Measurements from ENCODE around the gene MCOLN3.

DNA sequence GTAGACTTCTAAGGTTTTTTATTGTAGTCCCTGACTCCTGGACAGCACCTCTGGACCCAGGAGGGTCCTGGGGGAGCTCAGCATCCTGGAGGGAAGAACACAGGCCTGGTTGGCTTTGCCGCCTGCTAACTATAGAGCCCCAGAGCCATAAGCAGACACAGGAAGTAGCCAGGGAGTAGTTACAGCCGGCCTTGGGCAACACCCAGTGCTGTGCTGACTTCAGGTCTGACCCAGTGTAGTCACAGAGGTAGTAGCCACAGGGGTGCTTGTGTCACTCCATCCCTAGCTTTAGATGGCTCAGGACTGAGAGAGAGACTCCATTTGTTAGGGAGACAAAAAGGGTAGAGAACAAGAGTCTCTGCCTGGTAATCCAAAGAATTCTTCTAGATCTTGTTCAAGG, 73.3 kb downstream of the MCOLN3 start:
- TF ChIP-seq, protein P1, sequence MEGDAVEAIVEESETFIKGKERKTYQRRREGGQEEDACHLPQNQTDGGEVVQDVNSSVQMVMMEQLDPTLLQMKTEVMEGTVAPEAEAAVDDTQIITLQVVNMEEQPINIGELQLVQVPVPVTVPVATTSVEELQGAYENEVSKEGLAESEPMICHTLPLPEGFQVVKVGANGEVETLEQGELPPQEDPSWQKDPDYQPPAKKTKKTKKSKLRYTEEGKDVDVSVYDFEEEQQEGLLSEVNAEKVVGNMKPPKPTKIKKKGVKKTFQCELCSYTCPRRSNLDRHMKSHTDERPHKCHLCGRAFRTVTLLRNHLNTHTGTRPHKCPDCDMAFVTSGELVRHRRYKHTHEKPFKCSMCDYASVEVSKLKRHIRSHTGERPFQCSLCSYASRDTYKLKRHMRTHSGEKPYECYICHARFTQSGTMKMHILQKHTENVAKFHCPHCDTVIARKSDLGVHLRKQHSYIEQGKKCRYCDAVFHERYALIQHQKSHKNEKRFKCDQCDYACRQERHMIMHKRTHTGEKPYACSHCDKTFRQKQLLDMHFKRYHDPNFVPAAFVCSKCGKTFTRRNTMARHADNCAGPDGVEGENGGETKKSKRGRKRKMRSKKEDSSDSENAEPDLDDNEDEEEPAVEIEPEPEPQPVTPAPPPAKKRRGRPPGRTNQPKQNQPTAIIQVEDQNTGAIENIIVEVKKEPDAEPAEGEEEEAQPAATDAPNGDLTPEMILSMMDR (IDR thresholded peaks at IDR 0.05; ENCODE audit: low read depth, low read length) = no peak
- TF ChIP-seq, protein P2, sequence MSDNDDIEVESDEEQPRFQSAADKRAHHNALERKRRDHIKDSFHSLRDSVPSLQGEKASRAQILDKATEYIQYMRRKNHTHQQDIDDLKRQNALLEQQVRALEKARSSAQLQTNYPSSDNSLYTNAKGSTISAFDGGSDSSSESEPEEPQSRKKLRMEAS (IDR thresholded peaks at IDR 0.05; ENCODE audit: low read depth, low read length) = no peak
